Measurements from ENCODE around the gene COLEC12.

COLEC12 gene

DNA sequence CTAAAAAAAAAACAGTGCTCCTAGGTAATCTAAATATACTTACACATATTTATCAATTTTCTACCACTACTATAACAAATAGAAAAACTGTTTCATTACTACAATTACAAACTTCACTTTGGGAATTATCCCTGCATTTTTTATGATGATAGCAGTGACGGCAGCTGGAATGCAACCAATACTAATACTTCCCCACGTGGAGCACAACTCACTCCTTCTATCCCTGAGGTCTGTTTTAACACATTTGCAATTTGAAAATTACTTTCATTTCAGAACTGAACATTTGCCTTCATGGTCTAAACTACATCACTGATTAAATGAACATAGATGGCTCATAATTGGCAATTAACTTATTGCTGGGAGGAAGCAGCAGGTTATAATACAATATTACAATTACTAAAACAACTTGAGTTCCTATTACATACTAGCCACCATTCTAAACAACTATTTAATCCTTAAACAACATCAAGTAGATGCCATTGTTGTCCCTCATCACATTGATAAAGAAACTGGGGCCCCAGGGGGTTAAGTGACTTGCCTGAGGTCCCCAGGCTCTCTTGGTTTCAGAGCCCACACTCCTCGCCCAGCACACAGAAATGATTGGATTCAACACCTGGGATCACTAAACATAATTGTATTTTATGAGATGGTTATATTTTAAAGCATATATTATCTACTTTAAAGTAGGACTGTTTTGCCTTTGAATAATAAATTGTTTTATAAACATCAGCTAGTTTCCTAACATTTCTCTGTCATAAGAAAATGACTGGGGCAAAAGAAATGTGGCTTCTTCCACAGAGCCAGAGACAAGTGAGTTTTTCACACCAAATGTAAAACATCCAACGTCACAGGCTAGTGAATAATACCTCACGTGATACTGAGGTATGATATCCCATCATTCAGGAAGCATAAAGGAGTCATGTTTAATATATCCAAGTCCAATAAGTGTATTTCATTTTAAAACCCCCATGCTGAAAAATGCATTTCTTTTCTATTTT, 6.2 kb downstream of the COLEC12 start (continued):
- TF ChIP-seq, protein P1, sequence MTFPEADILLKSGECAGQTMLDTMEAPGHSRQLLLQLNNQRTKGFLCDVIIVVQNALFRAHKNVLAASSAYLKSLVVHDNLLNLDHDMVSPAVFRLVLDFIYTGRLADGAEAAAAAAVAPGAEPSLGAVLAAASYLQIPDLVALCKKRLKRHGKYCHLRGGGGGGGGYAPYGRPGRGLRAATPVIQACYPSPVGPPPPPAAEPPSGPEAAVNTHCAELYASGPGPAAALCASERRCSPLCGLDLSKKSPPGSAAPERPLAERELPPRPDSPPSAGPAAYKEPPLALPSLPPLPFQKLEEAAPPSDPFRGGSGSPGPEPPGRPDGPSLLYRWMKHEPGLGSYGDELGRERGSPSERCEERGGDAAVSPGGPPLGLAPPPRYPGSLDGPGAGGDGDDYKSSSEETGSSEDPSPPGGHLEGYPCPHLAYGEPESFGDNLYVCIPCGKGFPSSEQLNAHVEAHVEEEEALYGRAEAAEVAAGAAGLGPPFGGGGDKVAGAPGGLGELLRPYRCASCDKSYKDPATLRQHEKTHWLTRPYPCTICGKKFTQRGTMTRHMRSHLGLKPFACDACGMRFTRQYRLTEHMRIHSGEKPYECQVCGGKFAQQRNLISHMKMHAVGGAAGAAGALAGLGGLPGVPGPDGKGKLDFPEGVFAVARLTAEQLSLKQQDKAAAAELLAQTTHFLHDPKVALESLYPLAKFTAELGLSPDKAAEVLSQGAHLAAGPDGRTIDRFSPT (tag by site-specific recombination; IDR thresholded peaks at IDR 0.05) = no peak
- TF ChIP-seq ZNF221 (tag by site-specific recombination; IDR thresholded peaks at IDR 0.05; ENCODE audit: borderline replicate concordance) = no peak
- no peak for TF ChIP-seq ZNF585B (tag by site-specific recombination; IDR thresholded peaks at IDR 0.05)
- TF ChIP-seq YY2 (tag by site-specific recombination; IDR thresholded peaks at IDR 0.05) = no peak

DNA sequence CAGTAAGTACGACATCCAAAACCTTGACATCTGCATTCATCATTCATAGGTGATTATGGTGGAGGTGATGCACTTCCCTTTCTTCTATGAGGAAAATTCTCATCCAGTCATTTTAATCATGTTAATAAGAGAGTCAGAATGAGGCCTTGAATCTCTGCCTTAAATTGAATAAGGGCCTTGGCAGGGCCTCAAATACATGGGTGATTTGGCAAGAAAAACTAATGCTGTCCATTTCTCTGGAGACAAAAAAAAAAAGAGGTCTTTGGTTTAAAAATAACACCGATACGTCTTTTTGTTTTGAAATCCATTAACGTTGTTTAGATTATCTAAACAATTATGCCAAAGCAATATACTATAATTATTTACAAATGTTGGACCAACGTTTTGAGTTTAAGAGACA, 8.1 kb downstream of the COLEC12 start:
- Histone ChIP-seq H3K9me3 (ENCODE audit: control insufficient read depth, insufficient read depth, low read depth, low read length) (no peaks in the 10 kb centered on the region), H3K4me1 (ENCODE audit: control insufficient read depth, insufficient read depth, low read length) (peaks cover 29% of the 10 kb centered on the region), H3K36me3 (ENCODE audit: control insufficient read depth in 2 of 2, insufficient read depth in 1 of 2, low read length in 2 of 2) (no peaks in the 10 kb centered on the region), H3K4me3 (ENCODE audit: low read depth, low read length) (no peak overlapping the region), H3K27ac (ENCODE audit: extremely low read depth, low read depth, low read length) (no peak overlapping the region)
- POLR2A ChIA-PET = no interaction called here
- CTCF ChIA-PET = no interaction called here
- TF ChIP-seq ZNF555 (tag by site-specific recombination; conservative IDR thresholded peaks at IDR 0.05) = no peak
- no peak for TF ChIP-seq ZNF558 (tag by site-specific recombination; IDR thresholded peaks at IDR 0.05)
- no peak for TF ChIP-seq ZNF624 (tag by site-specific recombination; IDR thresholded peaks at IDR 0.05)
- no peak for TF ChIP-seq SCRT2 (tag by site-specific recombination; IDR thresholded peaks at IDR 0.05)
- no peak for TF ChIP-seq ZNF621 (tag by site-specific recombination; IDR thresholded peaks at IDR 0.05)
- no peak for TF ChIP-seq ZNF121 (tag by site-specific recombination; IDR thresholded peaks at IDR 0.05)
- TF ChIP-seq ZNF391 (tag by site-specific recombination; IDR thresholded peaks at IDR 0.05; ENCODE audit: borderline replicate concordance, low read depth) = no peak
- TF ChIP-seq ZNF341 (tag by site-specific recombination; IDR thresholded peaks at IDR 0.05; ENCODE audit: low read depth) = no peak
- TF ChIP-seq, protein P2, sequence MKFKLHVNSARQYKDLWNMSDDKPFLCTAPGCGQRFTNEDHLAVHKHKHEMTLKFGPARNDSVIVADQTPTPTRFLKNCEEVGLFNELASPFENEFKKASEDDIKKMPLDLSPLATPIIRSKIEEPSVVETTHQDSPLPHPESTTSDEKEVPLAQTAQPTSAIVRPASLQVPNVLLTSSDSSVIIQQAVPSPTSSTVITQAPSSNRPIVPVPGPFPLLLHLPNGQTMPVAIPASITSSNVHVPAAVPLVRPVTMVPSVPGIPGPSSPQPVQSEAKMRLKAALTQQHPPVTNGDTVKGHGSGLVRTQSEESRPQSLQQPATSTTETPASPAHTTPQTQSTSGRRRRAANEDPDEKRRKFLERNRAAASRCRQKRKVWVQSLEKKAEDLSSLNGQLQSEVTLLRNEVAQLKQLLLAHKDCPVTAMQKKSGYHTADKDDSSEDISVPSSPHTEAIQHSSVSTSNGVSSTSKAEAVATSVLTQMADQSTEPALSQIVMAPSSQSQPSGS (tag by site-specific recombination; IDR thresholded peaks at IDR 0.05; ENCODE audit: low read depth) = no peak
- no peak for TF ChIP-seq ZNF146 (tag by site-specific recombination; IDR thresholded peaks at IDR 0.05)

DNA sequence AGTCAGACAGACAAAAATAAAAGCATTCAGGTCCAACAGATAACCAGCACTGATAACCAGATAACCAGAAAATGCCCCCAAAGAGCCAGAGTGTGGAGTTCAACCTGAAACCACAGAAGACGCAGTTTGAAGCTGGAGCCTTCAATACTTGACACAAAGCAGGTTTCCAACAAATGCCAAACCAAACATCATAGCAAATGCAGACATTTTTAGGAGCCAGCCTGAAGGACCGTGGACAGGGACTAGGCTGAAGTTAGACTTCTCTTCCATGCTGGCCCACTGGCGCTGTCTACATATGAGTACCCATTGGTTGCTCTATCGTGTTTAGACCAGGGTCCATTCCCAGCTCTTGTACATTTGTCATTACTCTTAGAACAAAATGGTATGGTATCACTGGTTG, 9.9 kb downstream of the COLEC12 start:
- CTCF ChIA-PET = interaction anchor here (0.9 to 1.0 kb wide), 2 partner anchors 122 to 168 kb away, joined by 3 to 4 read pairs; no protein-coding TSS in a partner anchor
- Histone ChIP-seq H3K27ac (ENCODE audit: extremely low read depth, low read depth, low read length) (no peak overlapping the region), H3K4me1 (ENCODE audit: control insufficient read depth, insufficient read depth, low read length) (peaks cover 25% of the 10 kb centered on the region), H3K4me3 (ENCODE audit: low read depth, low read length) (no peak overlapping the region), H3K9me3 (ENCODE audit: control insufficient read depth, insufficient read depth, low read depth, low read length) (no peaks in the 10 kb centered on the region), H3K36me3 (ENCODE audit: control insufficient read depth in 2 of 2, insufficient read depth in 1 of 2, low read length in 2 of 2) (no peaks in the 10 kb centered on the region)
- no peak for TF ChIP-seq ZNF473 (tag by site-specific recombination; IDR thresholded peaks at IDR 0.05)
- TF ChIP-seq HOXA7 (CRISPR knock-in tag; IDR thresholded peaks at IDR 0.05; ENCODE audit: borderline replicate concordance) = no peak
- no peak for TF ChIP-seq GLI2 (tag by site-specific recombination; IDR thresholded peaks at IDR 0.05; ENCODE audit: borderline replicate concordance, low read depth)
- TF ChIP-seq, protein P3, sequence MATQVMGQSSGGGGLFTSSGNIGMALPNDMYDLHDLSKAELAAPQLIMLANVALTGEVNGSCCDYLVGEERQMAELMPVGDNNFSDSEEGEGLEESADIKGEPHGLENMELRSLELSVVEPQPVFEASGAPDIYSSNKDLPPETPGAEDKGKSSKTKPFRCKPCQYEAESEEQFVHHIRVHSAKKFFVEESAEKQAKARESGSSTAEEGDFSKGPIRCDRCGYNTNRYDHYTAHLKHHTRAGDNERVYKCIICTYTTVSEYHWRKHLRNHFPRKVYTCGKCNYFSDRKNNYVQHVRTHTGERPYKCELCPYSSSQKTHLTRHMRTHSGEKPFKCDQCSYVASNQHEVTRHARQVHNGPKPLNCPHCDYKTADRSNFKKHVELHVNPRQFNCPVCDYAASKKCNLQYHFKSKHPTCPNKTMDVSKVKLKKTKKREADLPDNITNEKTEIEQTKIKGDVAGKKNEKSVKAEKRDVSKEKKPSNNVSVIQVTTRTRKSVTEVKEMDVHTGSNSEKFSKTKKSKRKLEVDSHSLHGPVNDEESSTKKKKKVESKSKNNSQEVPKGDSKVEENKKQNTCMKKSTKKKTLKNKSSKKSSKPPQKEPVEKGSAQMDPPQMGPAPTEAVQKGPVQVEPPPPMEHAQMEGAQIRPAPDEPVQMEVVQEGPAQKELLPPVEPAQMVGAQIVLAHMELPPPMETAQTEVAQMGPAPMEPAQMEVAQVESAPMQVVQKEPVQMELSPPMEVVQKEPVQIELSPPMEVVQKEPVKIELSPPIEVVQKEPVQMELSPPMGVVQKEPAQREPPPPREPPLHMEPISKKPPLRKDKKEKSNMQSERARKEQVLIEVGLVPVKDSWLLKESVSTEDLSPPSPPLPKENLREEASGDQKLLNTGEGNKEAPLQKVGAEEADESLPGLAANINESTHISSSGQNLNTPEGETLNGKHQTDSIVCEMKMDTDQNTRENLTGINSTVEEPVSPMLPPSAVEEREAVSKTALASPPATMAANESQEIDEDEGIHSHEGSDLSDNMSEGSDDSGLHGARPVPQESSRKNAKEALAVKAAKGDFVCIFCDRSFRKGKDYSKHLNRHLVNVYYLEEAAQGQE (tag by site-specific recombination; IDR thresholded peaks at IDR 0.05) = peak; percentile 69
- TF ChIP-seq, protein P4, sequence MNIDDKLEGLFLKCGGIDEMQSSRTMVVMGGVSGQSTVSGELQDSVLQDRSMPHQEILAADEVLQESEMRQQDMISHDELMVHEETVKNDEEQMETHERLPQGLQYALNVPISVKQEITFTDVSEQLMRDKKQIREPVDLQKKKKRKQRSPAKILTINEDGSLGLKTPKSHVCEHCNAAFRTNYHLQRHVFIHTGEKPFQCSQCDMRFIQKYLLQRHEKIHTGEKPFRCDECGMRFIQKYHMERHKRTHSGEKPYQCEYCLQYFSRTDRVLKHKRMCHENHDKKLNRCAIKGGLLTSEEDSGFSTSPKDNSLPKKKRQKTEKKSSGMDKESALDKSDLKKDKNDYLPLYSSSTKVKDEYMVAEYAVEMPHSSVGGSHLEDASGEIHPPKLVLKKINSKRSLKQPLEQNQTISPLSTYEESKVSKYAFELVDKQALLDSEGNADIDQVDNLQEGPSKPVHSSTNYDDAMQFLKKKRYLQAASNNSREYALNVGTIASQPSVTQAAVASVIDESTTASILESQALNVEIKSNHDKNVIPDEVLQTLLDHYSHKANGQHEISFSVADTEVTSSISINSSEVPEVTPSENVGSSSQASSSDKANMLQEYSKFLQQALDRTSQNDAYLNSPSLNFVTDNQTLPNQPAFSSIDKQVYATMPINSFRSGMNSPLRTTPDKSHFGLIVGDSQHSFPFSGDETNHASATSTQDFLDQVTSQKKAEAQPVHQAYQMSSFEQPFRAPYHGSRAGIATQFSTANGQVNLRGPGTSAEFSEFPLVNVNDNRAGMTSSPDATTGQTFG (tag by site-specific recombination; IDR thresholded peaks at IDR 0.05; ENCODE audit: borderline replicate concordance) = no peak
- no peak for TF ChIP-seq ZNF707 (tag by site-specific recombination; IDR thresholded peaks at IDR 0.05)
- TF ChIP-seq MYNN (tag by site-specific recombination; IDR thresholded peaks at IDR 0.05; ENCODE audit: borderline replicate concordance) = no peak
- POLR2A ChIA-PET = no interaction called here

Measured in HEK293 (cell line).